ENCODE results near the gene CAP2.

DNA sequence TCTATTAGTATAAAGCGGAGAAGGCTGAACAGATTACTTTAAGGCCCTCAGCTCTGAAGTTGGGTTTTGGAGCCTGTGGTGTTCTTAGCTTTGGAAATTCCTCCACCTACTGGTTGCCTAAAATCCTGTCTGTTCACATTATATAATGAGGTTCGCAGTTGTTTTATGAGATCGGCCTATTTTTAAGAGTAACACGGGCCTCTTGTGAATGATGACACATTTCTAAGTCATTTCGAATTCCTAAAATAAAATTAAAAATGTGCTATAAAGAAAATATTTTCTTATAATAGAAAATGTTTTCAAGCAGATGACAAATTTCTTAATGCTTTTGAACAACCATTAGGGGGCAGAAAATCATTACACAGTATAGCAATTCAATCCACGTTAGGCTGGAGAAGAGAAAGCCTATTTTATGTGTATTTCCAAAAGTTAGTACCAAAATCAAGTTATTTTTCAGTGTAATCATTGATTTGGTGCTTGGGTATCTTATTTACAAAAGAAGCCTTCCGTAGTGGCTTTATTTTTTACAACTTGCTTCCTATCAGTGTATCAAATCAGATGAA lies 190.9 kb downstream of the CAP2 start:
- TF ChIP-seq YY1 (IDR thresholded peaks at IDR 0.05; ENCODE audit: low read depth) (no peak), NFIC (IDR thresholded peaks at IDR 0.05) (no peak), TAF1 (IDR thresholded peaks at IDR 0.05; ENCODE audit: low read depth) (no peak), EP300 (IDR thresholded peaks at IDR 0.05; ENCODE audit: borderline replicate concordance) (no peak), EGR1 (IDR thresholded peaks at IDR 0.05) (no peak), TCF12 (IDR thresholded peaks at IDR 0.05; ENCODE audit: low read depth) (no peak), TEAD4 (IDR thresholded peaks at IDR 0.05) (no peak)
- TF ChIP-seq, protein P1, sequence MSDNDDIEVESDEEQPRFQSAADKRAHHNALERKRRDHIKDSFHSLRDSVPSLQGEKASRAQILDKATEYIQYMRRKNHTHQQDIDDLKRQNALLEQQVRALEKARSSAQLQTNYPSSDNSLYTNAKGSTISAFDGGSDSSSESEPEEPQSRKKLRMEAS (IDR thresholded peaks at IDR 0.05) = no peak
